ENCODE data around the gene THAP2.

THAP2 gene

DNA sequence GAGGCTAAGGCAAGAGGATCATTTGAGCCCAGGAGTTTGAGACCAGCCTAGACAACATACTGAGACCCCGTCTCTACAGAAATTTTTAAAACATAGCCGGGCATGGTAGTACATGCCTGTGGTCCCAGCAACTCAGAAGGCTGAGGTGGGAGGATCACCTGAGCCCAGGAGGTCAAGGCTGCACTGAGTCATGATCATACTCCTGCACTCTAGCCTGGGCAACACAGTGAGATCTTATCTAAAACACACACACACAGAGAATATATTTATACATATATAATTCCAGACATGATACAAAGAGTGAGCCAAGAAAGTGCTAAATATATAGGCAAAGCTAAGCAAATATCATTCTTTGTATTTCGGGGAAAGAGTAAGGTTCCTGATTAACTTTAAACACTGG, 9.9 kb upstream of the THAP2 start:
- peaks cover 16% of the 10 kb centered on the region for H3K36me3 ChIP-seq (ENCODE audit: insufficient read depth, low read length)
- TF ChIP-seq CTCF (conservative IDR thresholded peaks at IDR 0.05; ENCODE audit: low read length) (no peak), EZH2phosphoT487 (IDR thresholded peaks at IDR 0.05; ENCODE audit: borderline replicate concordance) (no peak)
- no peak overlapping the region for H3K4me3 ChIP-seq (ENCODE audit: low read length, poor library complexity, severe bottlenecking)
- H3K27me3 ChIP-seq (ENCODE audit: insufficient read depth, low read length, poor library complexity, severe bottlenecking), result no peaks in the 10 kb centered on the region
- no peaks in the 10 kb centered on the region for H3F3A ChIP-seq (ENCODE audit: low read depth)
- H3K9ac ChIP-seq (ENCODE audit: low read depth, low read length, poor library complexity, severe bottlenecking), result no peak overlapping the region
- peak overlapping the region; percentile 71 for H3K4me2 ChIP-seq (ENCODE audit: low read depth, low read length, poor library complexity, severe bottlenecking)
- peaks cover 4% of the 10 kb centered on the region; the same call in 1 of the 2 replicates for H3K9me3 ChIP-seq (ENCODE audit: insufficient read depth, low read depth, low read length)
- peaks cover 83% of the 10 kb centered on the region for H3K79me2 ChIP-seq (ENCODE audit: insufficient read depth, low read length)
- peaks cover 35% of the 10 kb centered on the region for H3K4me1 ChIP-seq (ENCODE audit: insufficient read depth, low read length, poor library complexity, severe bottlenecking)
- no peaks in the 10 kb centered on the region for H3K9me2 ChIP-seq (replicated peaks; ENCODE audit: low read depth, low read length)
- H4K20me1 ChIP-seq (ENCODE audit: insufficient read depth, low read length, poor library complexity, severe bottlenecking), result peaks cover 35% of the 10 kb centered on the region
- H2AFZ ChIP-seq (ENCODE audit: low read length), result no peak overlapping the region

DNA sequence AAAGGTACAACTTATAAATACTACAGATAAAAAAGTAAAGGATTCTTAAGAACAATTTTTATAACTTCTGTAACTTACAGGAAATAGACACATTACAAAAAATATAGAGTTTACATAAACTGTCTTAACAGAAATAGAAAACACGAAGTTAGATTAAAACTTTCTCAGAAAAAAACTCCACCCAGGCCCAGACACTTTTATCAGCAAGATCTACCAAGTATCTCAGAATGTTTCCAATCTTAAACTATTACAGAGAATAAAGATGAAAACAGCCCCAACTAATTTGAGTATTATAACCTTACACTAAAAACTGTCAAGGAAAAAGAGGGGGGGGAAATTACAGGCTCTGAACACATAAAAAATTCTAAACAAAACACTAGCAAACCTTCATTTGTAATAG, 8.6 kb upstream of the THAP2 start:
- Histone ChIP-seq H3K9me3 (ENCODE audit: insufficient read depth, low read depth, low read length) (peaks cover 4% of the 10 kb centered on the region; the same call in 1 of the 2 replicates), H3K4me3 (ENCODE audit: low read length, poor library complexity, severe bottlenecking) (peak overlapping the region; percentile 54), H3K4me1 (ENCODE audit: insufficient read depth, low read length, poor library complexity, severe bottlenecking) (peaks cover 48% of the 10 kb centered on the region), H4K20me1 (ENCODE audit: insufficient read depth, low read length, poor library complexity, severe bottlenecking) (peaks cover 44% of the 10 kb centered on the region), H3F3A (ENCODE audit: low read depth) (no peaks in the 10 kb centered on the region; the same call in 1 of the 2 replicates), H3K9ac (ENCODE audit: low read depth, low read length, poor library complexity, severe bottlenecking) (peak overlapping the region; percentile 8), H3K4me2 (ENCODE audit: low read depth, low read length, poor library complexity, severe bottlenecking) (peak overlapping the region; percentile 71), H3K27me3 (ENCODE audit: insufficient read depth, low read length, poor library complexity, severe bottlenecking) (no peaks in the 10 kb centered on the region), H3K9me2 (replicated peaks; ENCODE audit: low read depth, low read length) (no peaks in the 10 kb centered on the region), H2AFZ (ENCODE audit: low read length) (no peak overlapping the region), H3K36me3 (ENCODE audit: insufficient read depth, low read length) (peaks cover 16% of the 10 kb centered on the region), H3K79me2 (ENCODE audit: insufficient read depth, low read length) (peaks cover 85% of the 10 kb centered on the region)
- TF ChIP-seq EZH2phosphoT487 (IDR thresholded peaks at IDR 0.05; ENCODE audit: borderline replicate concordance) (no peak), CTCF (conservative IDR thresholded peaks at IDR 0.05; ENCODE audit: low read length) (no peak)

DNA sequence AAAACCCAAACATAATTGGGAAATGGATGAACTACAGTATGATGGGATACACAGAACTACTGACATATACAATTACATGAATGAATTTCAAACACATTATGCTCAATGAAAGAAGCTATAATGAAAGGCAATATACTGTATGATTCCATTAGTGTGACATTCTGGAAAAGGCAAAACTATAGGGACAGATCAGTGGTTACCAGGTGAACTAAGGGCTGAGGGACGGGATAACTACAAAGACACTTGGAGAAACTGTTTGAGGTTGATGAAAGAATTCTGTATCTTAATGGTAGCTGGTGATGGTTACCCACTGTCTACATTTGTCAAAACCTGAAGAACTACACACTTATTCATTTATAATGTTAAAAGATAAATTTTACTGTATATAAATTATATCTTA, 8.2 kb upstream of the THAP2 start:
- Histone ChIP-seq H3K4me1 (ENCODE audit: insufficient read depth, low read length, poor library complexity, severe bottlenecking) (peaks cover 47% of the 10 kb centered on the region), H3K9me3 (ENCODE audit: insufficient read depth, low read depth, low read length) (peaks cover 4% of the 10 kb centered on the region; the same call in 1 of the 2 replicates), H3K4me3 (ENCODE audit: low read length, poor library complexity, severe bottlenecking) (peak overlapping the region; percentile 54), H3K9me2 (replicated peaks; ENCODE audit: low read depth, low read length) (no peaks in the 10 kb centered on the region), H3K9ac (ENCODE audit: low read depth, low read length, poor library complexity, severe bottlenecking) (peak overlapping the region; percentile 8), H3K79me2 (ENCODE audit: insufficient read depth, low read length) (peaks cover 83% of the 10 kb centered on the region), H3K36me3 (ENCODE audit: insufficient read depth, low read length) (peaks cover 16% of the 10 kb centered on the region), H3F3A (ENCODE audit: low read depth) (no peaks in the 10 kb centered on the region; the same call in 1 of the 2 replicates), H4K20me1 (ENCODE audit: insufficient read depth, low read length, poor library complexity, severe bottlenecking) (peaks cover 48% of the 10 kb centered on the region), H2AFZ (ENCODE audit: low read length) (no peak overlapping the region), H3K27me3 (ENCODE audit: insufficient read depth, low read length, poor library complexity, severe bottlenecking) (no peaks in the 10 kb centered on the region), H3K4me2 (ENCODE audit: low read depth, low read length, poor library complexity, severe bottlenecking) (peak overlapping the region; percentile 71)
- no peak for TF ChIP-seq EZH2phosphoT487 (IDR thresholded peaks at IDR 0.05; ENCODE audit: borderline replicate concordance)
- TF ChIP-seq CTCF (conservative IDR thresholded peaks at IDR 0.05; ENCODE audit: low read length), result no peak

All from Loucy (cell line).